Measurements from ENCODE around the gene RAB43. TPM values are rescaled to one million over a fixed set of nuclear protein-coding genes. Genes with fewer than 3 reads are reported as not detected.

The RAB43 gene
- polyA plus RNA-seq, 2 of the 4 experiments (the other 2 are of a cell fraction) = 1.6 to 2.9 TPM

GRCh38 chr3:129123314-129124060 lies 1.9 kb upstream of the RAB43 start:
- DNase-seq (ENCODE audit: low read depth in 1 of 2, low spot score in 1 of 2) (peak in 1 of 2 experiments; percentile 4), FAIRE-seq (no peak), ATAC-seq (no peak)
- Histone ChIP-seq H3K4me3 (no peak overlapping the region), H3K9me3 (no peaks in the 10 kb centered on the region), H3K4me1 (peaks cover 27% of the 10 kb centered on the region), H3K27ac (peak overlapping the region in 1 of 2 experiments; percentile 91; a peak in 3 of 6 replicates), H3K4me2 (peak overlapping the region; percentile 97)
- POLR2A ChIA-PET = interaction anchor here (0.6 kb wide), 1 partner anchor 503 kb away, joined by 3 read pairs; no protein-coding TSS in a partner anchor
- CTCF ChIA-PET = interaction anchor here (1.1 to 5.3 kb wide), 3 partner anchors 17 to 153 kb away, joined by 4 to 25 read pairs (median 8); no protein-coding TSS in a partner anchor
- TF ChIP-seq ZFP36 (IDR thresholded peaks at IDR 0.05; ENCODE audit: borderline replicate concordance, partially characterized antibody) (no peak), ZSCAN20 (CRISPR knock-in tag; IDR thresholded peaks at IDR 0.05) (no peak), CEBPB (IDR thresholded peaks at IDR 0.05) (peak in 1 of 2 experiments; percentile 27; a peak in 1 of 4 replicates), EP300 (IDR thresholded peaks at IDR 0.05) (no peak), BHLHE40 (IDR thresholded peaks at IDR 0.05; ENCODE audit: low read depth, low read length) (no peak)
- WGBS (ENCODE audit: missing lambda C conversion rate) = 79% methylated on average over 5 of the region's 5 CpGs

- no peaks in the 10 kb centered on the region for H3K9me3 ChIP-seq
- peak overlapping the region in 1 of 2 experiments; percentile 91; a peak in 3 of 6 replicates for H3K27ac ChIP-seq
- POLR2A ChIA-PET = interaction anchor here (0.7 to 1.6 kb wide), 3 partner anchors 35 to 69 kb away, joined by 3 to 5 read pairs (median 4); partner anchors contain the start of gene CNBP
- CTCF ChIA-PET = interaction anchor here (0.7 to 5.3 kb wide), 5 partner anchors 16 to 194 kb away, joined by 3 to 25 read pairs (median 4); a partner anchor contains a TSS
- peak overlapping the region; percentile 61; the same call in 1 of the 3 replicates for H3K4me3 ChIP-seq
- 53% methylated on average over 1 of the region's 18 CpGs for WGBS (ENCODE audit: missing lambda C conversion rate)
- FAIRE-seq = no peak
- peak in 1 of 2 experiments; percentile 5 for DNase-seq (ENCODE audit: low read depth in 1 of 2, low spot score in 1 of 2)
- TF ChIP-seq NR3C1 (IDR thresholded peaks at IDR 0.05) = no peak
- TF ChIP-seq HOXA7 (CRISPR knock-in tag; IDR thresholded peaks at IDR 0.05) = no peak
- TF ChIP-seq, protein P1, sequence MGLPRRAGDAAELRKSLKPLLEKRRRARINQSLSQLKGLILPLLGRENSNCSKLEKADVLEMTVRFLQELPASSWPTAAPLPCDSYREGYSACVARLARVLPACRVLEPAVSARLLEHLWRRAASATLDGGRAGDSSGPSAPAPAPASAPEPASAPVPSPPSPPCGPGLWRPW (IDR thresholded peaks at IDR 0.05) = no peak
- TF ChIP-seq, protein P2, sequence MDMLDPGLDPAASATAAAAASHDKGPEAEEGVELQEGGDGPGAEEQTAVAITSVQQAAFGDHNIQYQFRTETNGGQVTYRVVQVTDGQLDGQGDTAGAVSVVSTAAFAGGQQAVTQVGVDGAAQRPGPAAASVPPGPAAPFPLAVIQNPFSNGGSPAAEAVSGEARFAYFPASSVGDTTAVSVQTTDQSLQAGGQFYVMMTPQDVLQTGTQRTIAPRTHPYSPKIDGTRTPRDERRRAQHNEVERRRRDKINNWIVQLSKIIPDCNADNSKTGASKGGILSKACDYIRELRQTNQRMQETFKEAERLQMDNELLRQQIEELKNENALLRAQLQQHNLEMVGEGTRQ (IDR thresholded peaks at IDR 0.05) = no peak
- TF ChIP-seq ESRRA (IDR thresholded peaks at IDR 0.05; ENCODE audit: borderline replicate concordance, low read length) = no peak
- no peak for TF ChIP-seq HDAC2 (IDR thresholded peaks at IDR 0.05)
- TF ChIP-seq EHF (CRISPR knock-in tag; IDR thresholded peaks at IDR 0.05) = no peak
- no peak for TF ChIP-seq CTCF (IDR thresholded peaks at IDR 0.05)
- TF ChIP-seq RFX5 (IDR thresholded peaks at IDR 0.05) = no peak
- no peak for TF ChIP-seq EP300 (IDR thresholded peaks at IDR 0.05)
- TF ChIP-seq ZC3H11A (IDR thresholded peaks at IDR 0.05) = no peak
- TF ChIP-seq, protein P3, sequence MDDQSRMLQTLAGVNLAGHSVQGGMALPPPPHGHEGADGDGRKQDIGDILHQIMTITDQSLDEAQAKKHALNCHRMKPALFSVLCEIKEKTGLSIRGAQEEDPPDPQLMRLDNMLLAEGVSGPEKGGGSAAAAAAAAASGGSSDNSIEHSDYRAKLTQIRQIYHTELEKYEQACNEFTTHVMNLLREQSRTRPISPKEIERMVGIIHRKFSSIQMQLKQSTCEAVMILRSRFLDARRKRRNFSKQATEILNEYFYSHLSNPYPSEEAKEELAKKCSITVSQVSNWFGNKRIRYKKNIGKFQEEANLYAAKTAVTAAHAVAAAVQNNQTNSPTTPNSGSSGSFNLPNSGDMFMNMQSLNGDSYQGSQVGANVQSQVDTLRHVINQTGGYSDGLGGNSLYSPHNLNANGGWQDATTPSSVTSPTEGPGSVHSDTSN (IDR thresholded peaks at IDR 0.05) = no peak
- TF ChIP-seq, protein P4, sequence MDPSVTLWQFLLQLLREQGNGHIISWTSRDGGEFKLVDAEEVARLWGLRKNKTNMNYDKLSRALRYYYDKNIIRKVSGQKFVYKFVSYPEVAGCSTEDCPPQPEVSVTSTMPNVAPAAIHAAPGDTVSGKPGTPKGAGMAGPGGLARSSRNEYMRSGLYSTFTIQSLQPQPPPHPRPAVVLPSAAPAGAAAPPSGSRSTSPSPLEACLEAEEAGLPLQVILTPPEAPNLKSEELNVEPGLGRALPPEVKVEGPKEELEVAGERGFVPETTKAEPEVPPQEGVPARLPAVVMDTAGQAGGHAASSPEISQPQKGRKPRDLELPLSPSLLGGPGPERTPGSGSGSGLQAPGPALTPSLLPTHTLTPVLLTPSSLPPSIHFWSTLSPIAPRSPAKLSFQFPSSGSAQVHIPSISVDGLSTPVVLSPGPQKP (IDR thresholded peaks at IDR 0.05; ENCODE audit: low read depth, low read length) = no peak
- no peak for TF ChIP-seq JUN (IDR thresholded peaks at IDR 0.05)
- no peak for TF ChIP-seq NPAS2 (CRISPR knock-in tag; IDR thresholded peaks at IDR 0.05; ENCODE audit: borderline replicate concordance)
- no peak for TF ChIP-seq TFCP2L1 (CRISPR knock-in tag; IDR thresholded peaks at IDR 0.05)
- TF ChIP-seq HOXB5 (CRISPR knock-in tag; IDR thresholded peaks at IDR 0.05) = no peak
- TF ChIP-seq CBX2 (IDR thresholded peaks at IDR 0.05; ENCODE audit: borderline replicate concordance, low read depth) = no peak
- TF ChIP-seq CEBPB (IDR thresholded peaks at IDR 0.05) = no peak
- peak; percentile 1 to 5; a peak in 2 of 6 replicates for ATAC-seq
- peaks cover 27% of the 10 kb centered on the region for H3K4me1 ChIP-seq
- H3K4me2 ChIP-seq = peak overlapping the region; percentile 97
Measured at GRCh38 chr3:129122412-129123011, 908 bp upstream of the RAB43 start.
